HepG2 (cell line): ENCODE measurements around the gene XRCC1.

Experiments used
- MAFF ChIP-seq: IDR thresholded peaks from 2 replicates; pipeline ENCODE4 v1.6.1; 2011; ENCODE audit warnings: low read depth, low read length, improper control_type of control experiment
- RFX5 ChIP-seq: IDR thresholded peaks from 2 replicates; pipeline ENCODE4 v1.6.1; 2011; ENCODE audit warnings: low read depth, low read length, improper control_type of control experiment
- ZNF790 ChIP-seq: sonication (generic); formaldehyde crosslinking; IDR thresholded peaks from 2 replicates; pipeline ENCODE4 v1.8.0; 2022; ENCODE audit warnings: missing genetic modification reagents, mild to moderate bottlenecking, borderline replicate concordance

GRCh38 chr19:43594710-43595604 is 19.6 kb upstream of the XRCC1 start:
- TF ChIP-seq RFX5 (no peak), ZNF790 (CRISPR knock-in tag) (no peak), MAFF (no peak)
